ENCODE data around the gene PCDHA3. TPM values are rescaled to one million over a fixed set of nuclear protein-coding genes. Genes with fewer than 3 reads are reported as not detected.
"Not testable (repeated sequence)": the region's sequence is repeated elsewhere in the genome, so short reads cannot be mapped to it uniquely, and the experiment has no call there.

The PCDHA3 gene
- polyA plus RNA-seq, 1 experiment = 0.16 TPM

DNA sequence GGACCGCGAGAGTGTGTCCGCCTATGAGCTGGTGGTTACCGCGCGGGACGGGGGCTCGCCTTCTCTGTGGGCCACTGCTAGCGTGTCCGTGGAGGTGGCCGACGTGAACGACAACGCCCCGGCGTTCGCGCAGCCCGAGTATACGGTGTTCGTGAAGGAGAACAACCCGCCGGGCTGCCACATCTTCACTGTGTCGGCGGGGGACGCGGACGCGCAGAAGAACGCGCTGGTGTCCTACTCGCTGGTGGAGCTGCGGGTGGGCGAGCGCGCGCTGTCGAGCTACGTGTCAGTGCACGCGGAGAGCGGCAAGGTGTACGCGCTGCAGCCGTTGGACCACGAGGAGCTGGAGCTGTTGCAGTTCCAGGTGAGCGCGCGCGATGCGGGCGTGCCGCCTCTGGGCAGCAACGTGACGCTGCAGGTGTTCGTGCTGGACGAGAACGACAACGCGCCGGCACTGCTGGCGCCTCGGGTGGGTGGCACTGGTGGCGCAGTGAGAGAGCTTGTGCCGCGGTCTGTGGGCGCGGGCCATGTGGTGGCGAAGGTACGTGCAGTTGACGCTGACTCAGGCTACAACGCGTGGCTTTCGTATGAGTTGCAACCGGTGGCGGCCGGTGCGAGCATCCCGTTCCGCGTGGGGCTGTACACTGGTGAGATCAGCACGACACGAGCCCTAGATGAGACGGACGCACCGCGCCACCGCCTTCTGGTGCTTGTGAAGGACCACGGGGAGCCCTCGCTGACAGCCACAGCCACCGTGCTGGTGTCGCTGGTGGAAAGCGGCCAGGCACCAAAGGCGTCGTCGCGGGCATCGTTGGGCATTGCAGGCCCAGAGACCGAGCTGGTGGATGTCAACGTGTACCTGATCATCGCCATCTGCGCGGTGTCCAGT, 35.0 kb downstream of the PCDHA3 start:
- TF ChIP-seq, protein P1, sequence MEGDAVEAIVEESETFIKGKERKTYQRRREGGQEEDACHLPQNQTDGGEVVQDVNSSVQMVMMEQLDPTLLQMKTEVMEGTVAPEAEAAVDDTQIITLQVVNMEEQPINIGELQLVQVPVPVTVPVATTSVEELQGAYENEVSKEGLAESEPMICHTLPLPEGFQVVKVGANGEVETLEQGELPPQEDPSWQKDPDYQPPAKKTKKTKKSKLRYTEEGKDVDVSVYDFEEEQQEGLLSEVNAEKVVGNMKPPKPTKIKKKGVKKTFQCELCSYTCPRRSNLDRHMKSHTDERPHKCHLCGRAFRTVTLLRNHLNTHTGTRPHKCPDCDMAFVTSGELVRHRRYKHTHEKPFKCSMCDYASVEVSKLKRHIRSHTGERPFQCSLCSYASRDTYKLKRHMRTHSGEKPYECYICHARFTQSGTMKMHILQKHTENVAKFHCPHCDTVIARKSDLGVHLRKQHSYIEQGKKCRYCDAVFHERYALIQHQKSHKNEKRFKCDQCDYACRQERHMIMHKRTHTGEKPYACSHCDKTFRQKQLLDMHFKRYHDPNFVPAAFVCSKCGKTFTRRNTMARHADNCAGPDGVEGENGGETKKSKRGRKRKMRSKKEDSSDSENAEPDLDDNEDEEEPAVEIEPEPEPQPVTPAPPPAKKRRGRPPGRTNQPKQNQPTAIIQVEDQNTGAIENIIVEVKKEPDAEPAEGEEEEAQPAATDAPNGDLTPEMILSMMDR (IDR thresholded peaks at IDR 0.05; ENCODE audit: insufficient read depth, low read depth, low read length) = no peak
- H3K36me3 ChIP-seq (ENCODE audit: control insufficient read depth, insufficient read depth, low read length) = no peaks in the 10 kb centered on the region
- ChIA-PET POLR2A (no interaction called here), CTCF (interaction anchor here (1.0 kb wide), 1 partner anchor 14 kb away, joined by 3 read pairs; the partner anchor contains the start of gene PCDHA5)
- H3K27me3 ChIP-seq (ENCODE audit: control insufficient read depth, insufficient read depth, low read length) = no peaks in the 10 kb centered on the region
- DNase-seq (ENCODE audit: low read depth) = no peak
- no peak overlapping the region for H3K4me3 ChIP-seq (ENCODE audit: low read depth, low read length)

DNA sequence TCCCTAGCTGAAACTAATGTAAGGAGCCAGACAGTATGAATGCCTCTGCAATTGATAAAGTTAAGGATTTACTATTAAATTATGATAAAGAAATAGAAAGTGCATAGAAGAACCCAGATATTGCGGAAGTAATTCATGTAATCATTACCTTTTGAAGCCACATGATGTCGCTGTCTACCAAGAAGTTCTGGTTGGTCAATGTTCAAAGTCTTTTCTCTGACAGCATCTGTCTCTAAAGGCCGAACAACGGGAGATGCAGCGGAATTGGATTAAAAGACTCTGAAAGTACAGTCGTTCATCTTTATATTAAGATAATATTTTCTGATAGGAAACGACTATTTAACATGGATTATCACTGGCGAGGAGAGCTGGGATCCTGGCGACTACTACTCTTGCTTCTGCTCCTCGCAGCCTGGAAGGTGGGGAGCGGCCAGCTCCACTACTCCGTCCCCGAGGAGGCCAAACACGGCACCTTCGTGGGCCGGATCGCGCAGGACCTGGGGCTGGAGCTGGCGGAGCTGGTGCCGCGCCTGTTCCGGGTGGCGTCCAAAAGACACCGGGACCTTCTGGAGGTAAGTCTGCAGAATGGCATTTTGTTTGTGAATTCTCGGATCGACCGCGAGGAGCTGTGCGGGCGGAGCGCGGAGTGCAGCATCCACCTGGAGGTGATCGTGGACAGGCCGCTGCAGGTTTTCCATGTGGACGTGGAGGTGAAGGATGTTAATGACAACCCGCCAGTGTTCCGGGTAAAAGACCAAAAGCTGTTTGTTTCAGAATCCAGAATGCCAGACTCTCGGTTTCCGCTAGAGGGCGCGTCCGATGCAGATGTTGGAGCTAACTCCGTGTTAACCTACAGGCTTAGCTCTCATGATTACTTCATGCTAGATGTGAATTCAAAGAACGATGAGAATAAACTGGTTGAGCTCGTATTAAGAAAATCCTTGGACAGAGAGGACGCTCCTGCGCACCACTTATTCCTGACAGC, 40.4 kb downstream of the PCDHA3 start, which contains the start of gene PCDHA8:
Gene PCDHA8, plus strand, starts transcription at position 210 of the 985 bp plus-strand sequence. Its CDS starts 135 bp downstream, at position 345.
- H3K27me3 ChIP-seq (ENCODE audit: control insufficient read depth, insufficient read depth, low read length) = no peaks in the 10 kb centered on the region
- TF ChIP-seq, protein P1 (IDR thresholded peaks at IDR 0.05; ENCODE audit: insufficient read depth, low read depth, low read length) = no peak
- no peaks in the 10 kb centered on the region for H3K36me3 ChIP-seq (ENCODE audit: control insufficient read depth, insufficient read depth, low read length)
- ChIA-PET POLR2A (no interaction called here), CTCF (interaction anchor here (0.9 kb wide), 1 partner anchor 15 kb away, joined by 3 read pairs; no protein-coding TSS in a partner anchor)
- H3K4me3 ChIP-seq (ENCODE audit: low read depth, low read length) = no peak within 1 kb of the TSS
- no peak for DNase-seq (ENCODE audit: low read depth)

DNA sequence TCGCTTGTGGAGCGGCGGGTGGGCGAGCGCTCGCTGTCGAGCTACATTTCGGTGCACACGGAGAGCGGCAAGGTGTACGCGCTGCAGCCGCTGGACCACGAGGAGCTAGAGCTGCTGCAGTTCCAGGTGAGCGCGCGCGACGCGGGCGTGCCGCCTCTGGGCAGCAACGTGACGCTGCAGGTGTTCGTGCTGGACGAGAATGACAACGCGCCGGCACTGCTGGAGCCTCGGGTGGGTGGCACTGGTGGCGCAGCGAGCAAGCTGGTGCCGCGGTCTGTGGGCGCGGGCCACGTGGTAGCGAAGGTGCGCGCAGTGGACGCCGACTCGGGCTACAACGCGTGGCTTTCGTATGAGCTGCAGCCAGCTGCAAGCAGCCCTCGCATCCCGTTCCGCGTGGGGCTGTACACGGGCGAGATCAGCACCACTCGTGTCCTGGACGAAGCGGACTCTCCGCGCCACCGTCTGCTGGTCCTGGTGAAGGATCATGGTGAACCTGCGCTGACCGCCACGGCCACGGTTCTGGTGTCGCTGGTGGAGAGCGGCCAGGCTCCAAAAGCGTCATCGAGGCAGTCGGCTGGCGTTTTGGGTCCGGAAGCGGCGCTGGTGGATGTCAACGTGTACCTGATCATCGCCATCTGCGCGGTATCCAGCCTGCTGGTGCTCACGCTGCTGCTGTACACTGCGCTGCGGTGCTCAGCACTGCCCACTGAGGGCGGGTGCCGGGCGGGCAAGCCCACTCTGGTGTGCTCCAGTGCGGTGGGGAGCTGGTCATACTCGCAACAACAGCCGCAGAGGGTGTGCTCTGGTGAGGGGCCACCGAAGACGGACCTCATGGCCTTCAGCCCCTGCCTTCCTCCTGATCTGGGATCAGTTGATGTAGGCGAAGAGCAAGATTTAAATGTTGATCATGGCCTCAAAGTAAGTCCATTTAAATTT, 42.2 kb downstream of the PCDHA3 start:
- TF ChIP-seq, protein P1 (IDR thresholded peaks at IDR 0.05; ENCODE audit: insufficient read depth, low read depth, low read length) = no peak
- Histone ChIP-seq H3K4me3 (ENCODE audit: low read depth, low read length) (no peak overlapping the region), H3K27me3 (ENCODE audit: control insufficient read depth, insufficient read depth, low read length) (no peaks in the 10 kb centered on the region), H3K36me3 (ENCODE audit: control insufficient read depth, insufficient read depth, low read length) (no peaks in the 10 kb centered on the region)
- POLR2A ChIA-PET = no interaction called here
- no peak for DNase-seq (ENCODE audit: low read depth)
- CTCF ChIA-PET = no interaction called here

DNA sequence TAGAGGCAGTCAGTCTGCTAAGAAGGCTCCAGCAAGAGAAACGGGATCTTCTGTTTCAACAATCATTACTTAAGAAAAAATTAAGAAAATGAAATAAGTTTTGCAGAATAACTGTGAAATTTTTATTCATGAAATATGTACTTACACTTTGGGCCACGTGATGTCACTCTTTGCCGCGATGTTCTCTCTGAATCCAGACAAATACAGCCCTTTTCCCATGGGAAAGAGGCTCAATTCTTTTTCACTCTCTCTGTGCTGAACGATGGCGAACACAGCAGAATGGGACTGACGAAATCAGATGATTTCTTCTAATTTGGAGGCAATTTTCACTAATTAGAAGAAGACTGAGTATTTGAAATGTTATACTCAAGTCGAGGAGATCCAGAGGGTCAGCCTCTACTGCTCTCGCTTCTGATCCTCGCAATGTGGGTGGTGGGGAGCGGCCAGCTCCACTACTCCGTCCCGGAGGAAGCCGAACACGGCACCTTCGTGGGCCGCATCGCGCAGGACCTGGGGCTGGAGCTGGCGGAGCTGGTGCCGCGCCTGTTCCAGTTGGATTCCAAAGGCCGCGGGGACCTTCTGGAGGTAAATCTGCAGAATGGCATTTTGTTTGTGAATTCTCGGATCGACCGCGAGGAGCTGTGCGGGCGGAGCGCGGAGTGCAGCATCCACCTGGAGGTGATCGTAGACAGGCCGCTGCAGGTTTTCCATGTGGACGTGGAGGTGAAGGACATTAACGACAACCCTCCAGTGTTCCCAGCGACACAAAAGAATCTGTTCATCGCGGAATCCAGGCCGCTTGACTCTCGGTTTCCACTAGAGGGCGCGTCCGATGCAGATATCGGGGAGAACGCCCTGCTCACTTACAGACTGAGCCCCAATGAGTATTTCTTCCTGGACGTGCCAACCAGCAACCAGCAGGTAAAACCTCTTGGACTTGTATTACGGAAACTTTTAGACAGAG, 47.6 kb downstream of the PCDHA3 start, which contains the start of gene PCDHA9:
Gene PCDHA9, plus strand, starts transcription at position 244 of the 964 bp plus-strand sequence. Its CDS starts 114 bp downstream, at position 358.
- CTCF ChIA-PET = interaction anchor here (0.6 to 1.2 kb wide), 2 partner anchors 34 to 193 kb away, joined by 3 read pairs; no protein-coding TSS in a partner anchor
- H3K27me3 ChIP-seq (ENCODE audit: control insufficient read depth, insufficient read depth, low read length); DNase-seq (ENCODE audit: low read depth); H3K36me3 ChIP-seq (ENCODE audit: control insufficient read depth, insufficient read depth, low read length); H3K4me3 ChIP-seq (ENCODE audit: low read depth, low read length); POLR2A ChIA-PET: not testable (repeated sequence)

DNA sequence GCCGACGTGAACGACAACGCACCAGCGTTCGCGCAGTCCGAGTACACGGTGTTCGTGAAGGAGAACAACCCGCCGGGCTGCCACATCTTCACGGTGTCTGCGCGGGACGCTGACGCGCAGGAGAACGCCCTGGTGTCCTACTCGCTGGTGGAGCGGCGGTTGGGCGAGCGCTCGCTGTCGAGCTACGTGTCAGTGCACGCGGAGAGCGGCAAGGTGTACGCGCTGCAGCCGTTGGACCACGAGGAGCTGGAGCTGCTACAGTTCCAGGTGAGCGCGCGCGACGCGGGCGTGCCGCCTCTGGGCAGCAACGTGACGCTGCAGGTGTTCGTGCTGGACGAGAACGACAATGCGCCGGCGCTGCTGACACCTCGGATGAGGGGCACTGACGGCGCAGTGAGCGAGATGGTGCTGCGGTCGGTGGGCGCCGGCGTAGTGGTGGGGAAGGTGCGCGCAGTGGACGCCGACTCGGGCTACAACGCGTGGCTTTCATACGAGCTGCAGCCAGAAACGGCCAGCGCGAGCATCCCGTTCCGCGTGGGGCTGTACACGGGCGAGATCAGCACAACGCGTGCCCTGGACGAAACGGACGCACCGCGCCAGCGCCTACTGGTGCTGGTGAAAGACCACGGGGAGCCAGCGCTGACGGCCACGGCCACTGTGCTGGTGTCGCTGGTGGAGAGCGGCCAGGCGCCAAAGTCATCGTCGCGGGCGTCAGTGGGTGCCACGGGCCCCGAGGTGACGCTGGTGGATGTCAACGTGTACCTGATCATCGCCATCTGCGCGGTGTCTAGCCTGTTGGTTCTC, 49.2 kb downstream of the PCDHA3 start:
- DNase-seq (ENCODE audit: low read depth); H3K36me3 ChIP-seq (ENCODE audit: control insufficient read depth, insufficient read depth, low read length); H3K4me3 ChIP-seq (ENCODE audit: low read depth, low read length); CTCF ChIA-PET; POLR2A ChIA-PET; H3K27me3 ChIP-seq (ENCODE audit: control insufficient read depth, insufficient read depth, low read length): not testable (repeated sequence)
